NT2/D1 (cell line): ENCODE measurements around the gene MAP3K6.

Experiments used
- SUZ12 ChIP-seq: IDR thresholded peaks from 2 replicates; pipeline ENCODE4 v1.6.1; 2011; ENCODE audit not compliant: insufficient read length, insufficient read depth; ENCODE audit errors: extremely low read depth
- ZNF274 ChIP-seq: IDR thresholded peaks from 2 replicates; pipeline ENCODE4 v1.6.1; 2011; ENCODE audit warnings: mild to moderate bottlenecking, low read depth, low read length

GRCh38 chr1:27372808-27373690 is 6.3 kb upstream of the MAP3K6 start:
- no peak for TF ChIP-seq SUZ12
- TF ChIP-seq ZNF274: no peak
